ENCODE data around the gene RTP3. TPM values are rescaled to one million over a fixed set of nuclear protein-coding genes. Genes with fewer than 3 reads are reported as not detected.

RTP3 gene
- total RNA-seq, 1 experiment from 2014 or later = not detected

DNA sequence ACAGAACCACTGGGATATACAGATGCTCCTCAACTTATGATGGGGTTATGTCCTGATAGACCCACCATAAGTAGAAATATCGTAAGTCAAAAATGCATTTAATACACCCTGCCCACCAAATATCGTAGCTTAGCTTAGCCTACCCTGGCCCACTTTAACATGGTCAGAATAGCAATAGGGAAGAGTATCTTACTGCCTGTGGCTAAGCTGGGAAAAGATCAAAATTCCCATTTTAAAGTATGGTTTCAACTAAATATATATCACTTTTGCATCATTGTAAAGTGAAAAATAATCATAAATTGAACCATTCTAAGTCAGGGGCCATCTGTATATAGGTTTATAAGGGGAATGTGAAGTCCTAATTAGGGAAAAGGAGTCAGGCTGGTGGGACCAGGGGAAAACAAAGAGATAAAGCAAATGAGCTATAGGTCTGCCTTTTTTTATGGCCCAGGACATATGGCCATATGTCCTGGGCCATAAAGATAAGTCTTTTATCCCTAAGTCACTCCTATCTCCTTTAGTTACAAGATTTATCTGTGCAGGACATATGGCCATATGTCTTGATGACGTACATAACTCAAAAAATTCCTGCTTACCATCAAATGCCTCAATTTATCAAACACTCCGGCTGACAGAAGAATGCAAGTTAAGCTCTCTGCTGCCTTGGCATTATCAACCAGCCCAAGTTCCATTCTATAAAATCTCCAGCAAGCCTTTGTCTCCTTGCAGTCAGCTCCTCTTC lies 11.2 kb downstream of the RTP3 start:
- no TSS peak for BruUV-seq (replicated peaks)
- H3K36me3 Mint-ChIP-seq (ENCODE audit: insufficient read depth, unreplicated experiment) = no peaks in the 10 kb centered on the region

DNA sequence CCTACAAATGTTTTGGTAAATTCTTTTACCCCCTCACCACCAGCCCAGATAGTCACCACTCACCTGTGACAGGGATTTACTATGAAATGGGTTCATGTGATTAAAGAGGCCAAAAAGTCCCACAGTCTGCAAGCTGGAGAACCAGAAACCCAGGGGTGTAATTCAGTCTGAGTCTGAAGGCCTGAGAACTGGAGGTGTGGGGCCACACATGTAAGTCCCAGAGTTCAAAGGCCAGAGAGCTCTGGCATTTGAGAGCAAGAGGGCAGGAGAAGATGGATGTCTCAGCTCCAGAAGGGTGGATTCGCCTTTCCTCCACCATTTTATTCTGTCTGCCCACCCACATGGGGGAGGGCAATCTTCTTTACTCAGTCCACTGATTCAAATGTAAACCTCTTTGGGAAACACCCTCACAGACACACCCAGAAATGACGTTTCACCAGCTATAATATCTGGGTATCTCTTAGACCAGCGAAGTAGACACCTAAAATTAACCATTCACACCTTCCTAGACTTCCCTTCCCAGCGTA lies 11.9 kb downstream of the RTP3 start:
- intact Hi-C loops (cut with micrococcal nuclease; ENCODE audit: unreplicated experiment) = loop anchor here (5.0 kb wide), 1 partner anchor 33 kb away; no protein-coding TSS in a partner anchor
- CTCF ChIA-PET = no interaction called here

More for the DNA sequence above, 11.2 kb downstream of the RTP3 start:
- intact Hi-C loops (cut with micrococcal nuclease; ENCODE audit: unreplicated experiment) = loop anchor here (5.0 kb wide), 1 partner anchor 33 kb away; no protein-coding TSS in a partner anchor
- ChIA-PET POLR2A (no interaction called here), CTCF (no interaction called here)
- no peak for DNase-seq
- Mint-ChIP-seq H3K4me1 (ENCODE audit: low read depth, unreplicated experiment) (no peaks in the 10 kb centered on the region), H3K27ac (ENCODE audit: unreplicated experiment) (no peak overlapping the region), H3K27me3 (ENCODE audit: insufficient read depth, unreplicated experiment) (peaks cover 4% of the 10 kb centered on the region), H3K4me3 (ENCODE audit: unreplicated experiment) (no peak overlapping the region), H3K9me3 (ENCODE audit: unreplicated experiment) (no peaks in the 10 kb centered on the region)
- Histone ChIP-seq H3K4me1 (no peaks in the 10 kb centered on the region), H3K36me3 (ENCODE audit: control insufficient read depth, insufficient read depth, low read length) (no peaks in the 10 kb centered on the region), H3K27me3 (replicated peaks; ENCODE audit: control insufficient read depth, insufficient read depth, low read length) (no peaks in the 10 kb centered on the region), H3K4me3 (ENCODE audit: low read depth, low read length) (no peak overlapping the region), H3K9me3 (no peaks in the 10 kb centered on the region)
- TF ChIP-seq, protein P1, sequence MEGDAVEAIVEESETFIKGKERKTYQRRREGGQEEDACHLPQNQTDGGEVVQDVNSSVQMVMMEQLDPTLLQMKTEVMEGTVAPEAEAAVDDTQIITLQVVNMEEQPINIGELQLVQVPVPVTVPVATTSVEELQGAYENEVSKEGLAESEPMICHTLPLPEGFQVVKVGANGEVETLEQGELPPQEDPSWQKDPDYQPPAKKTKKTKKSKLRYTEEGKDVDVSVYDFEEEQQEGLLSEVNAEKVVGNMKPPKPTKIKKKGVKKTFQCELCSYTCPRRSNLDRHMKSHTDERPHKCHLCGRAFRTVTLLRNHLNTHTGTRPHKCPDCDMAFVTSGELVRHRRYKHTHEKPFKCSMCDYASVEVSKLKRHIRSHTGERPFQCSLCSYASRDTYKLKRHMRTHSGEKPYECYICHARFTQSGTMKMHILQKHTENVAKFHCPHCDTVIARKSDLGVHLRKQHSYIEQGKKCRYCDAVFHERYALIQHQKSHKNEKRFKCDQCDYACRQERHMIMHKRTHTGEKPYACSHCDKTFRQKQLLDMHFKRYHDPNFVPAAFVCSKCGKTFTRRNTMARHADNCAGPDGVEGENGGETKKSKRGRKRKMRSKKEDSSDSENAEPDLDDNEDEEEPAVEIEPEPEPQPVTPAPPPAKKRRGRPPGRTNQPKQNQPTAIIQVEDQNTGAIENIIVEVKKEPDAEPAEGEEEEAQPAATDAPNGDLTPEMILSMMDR (IDR thresholded peaks at IDR 0.05; ENCODE audit: insufficient read depth in 1 of 2, low read depth in 1 of 2, low read length in 1 of 2, severe bottlenecking in 1 of 2, unreplicated experiment in 1 of 2) = no peak

GRCh38 chr3:46512191-46512749 lies 14.5 kb downstream of the RTP3 start:
- BruUV-seq (replicated peaks) = no TSS peak
- H3K36me3 Mint-ChIP-seq (ENCODE audit: insufficient read depth, unreplicated experiment) = no peaks in the 10 kb centered on the region
- Histone ChIP-seq H3K9me3 (no peaks in the 10 kb centered on the region), H3K4me3 (ENCODE audit: low read depth, low read length) (no peak overlapping the region), H3K36me3 (ENCODE audit: control insufficient read depth, insufficient read depth, low read length) (no peaks in the 10 kb centered on the region), H3K27me3 (replicated peaks; ENCODE audit: control insufficient read depth, insufficient read depth, low read length) (no peaks in the 10 kb centered on the region), H3K4me1 (no peaks in the 10 kb centered on the region)
- H3K9me3 Mint-ChIP-seq (ENCODE audit: unreplicated experiment) = no peaks in the 10 kb centered on the region
- H3K27me3 Mint-ChIP-seq (ENCODE audit: insufficient read depth, unreplicated experiment) = peaks cover 4% of the 10 kb centered on the region
- H3K4me1 Mint-ChIP-seq (ENCODE audit: low read depth, unreplicated experiment) = no peaks in the 10 kb centered on the region
- H3K27ac Mint-ChIP-seq (ENCODE audit: unreplicated experiment) = no peak overlapping the region
- CTCF ChIA-PET = interaction anchor here (0.6 kb wide), 1 partner anchor 195 kb away, joined by 3 read pairs; no protein-coding TSS in a partner anchor
- POLR2A ChIA-PET = no interaction called here
- H3K4me3 Mint-ChIP-seq (ENCODE audit: unreplicated experiment) = no peak overlapping the region
- TF ChIP-seq, protein P1 (IDR thresholded peaks at IDR 0.05; ENCODE audit: insufficient read depth in 1 of 2, low read depth in 1 of 2, low read length in 1 of 2, severe bottlenecking in 1 of 2, unreplicated experiment in 1 of 2) = no peak
- intact Hi-C loops (cut with micrococcal nuclease; ENCODE audit: unreplicated experiment) = no loop called here
- no peak for DNase-seq

More for the DNA sequence above, 11.9 kb downstream of the RTP3 start:
- BruUV-seq (replicated peaks) = no TSS peak
- H3K27me3 ChIP-seq (replicated peaks; ENCODE audit: control insufficient read depth, insufficient read depth, low read length) = no peaks in the 10 kb centered on the region
- Mint-ChIP-seq H3K9me3 (ENCODE audit: unreplicated experiment) (no peaks in the 10 kb centered on the region), H3K4me1 (ENCODE audit: low read depth, unreplicated experiment) (no peaks in the 10 kb centered on the region), H3K4me3 (ENCODE audit: unreplicated experiment) (no peak overlapping the region), H3K36me3 (ENCODE audit: insufficient read depth, unreplicated experiment) (no peaks in the 10 kb centered on the region), H3K27me3 (ENCODE audit: insufficient read depth, unreplicated experiment) (peaks cover 4% of the 10 kb centered on the region), H3K27ac (ENCODE audit: unreplicated experiment) (no peak overlapping the region)
- no peaks in the 10 kb centered on the region for H3K4me1 ChIP-seq
- H3K36me3 ChIP-seq (ENCODE audit: control insufficient read depth, insufficient read depth, low read length) = no peaks in the 10 kb centered on the region
- no peaks in the 10 kb centered on the region for H3K9me3 ChIP-seq
- TF ChIP-seq, protein P1 (IDR thresholded peaks at IDR 0.05; ENCODE audit: insufficient read depth in 1 of 2, low read depth in 1 of 2, low read length in 1 of 2, severe bottlenecking in 1 of 2, unreplicated experiment in 1 of 2) = no peak
- H3K4me3 ChIP-seq (ENCODE audit: low read depth, low read length) = no peak overlapping the region
- POLR2A ChIA-PET = no interaction called here
- DNase-seq = no peak

All from Caco-2 (cell line).